Liver (tissue), 3 donors: ENCODE results near the gene ERC2.

ENCODE experiments used
- TAF1 ChIP-seq: conservative IDR thresholded peaks from 2 replicates; pipeline ENCODE4 v1.6.1; 2016; ENCODE audit warnings: antibody characterized with exemption, mild to moderate bottlenecking
- TF ChIP-seq, protein P1 (sequence below): fragments of 150-350 bp; IDR thresholded peaks from 2 replicates; pipeline ENCODE4 v1.5.1; 2017; ENCODE audit warnings: improper control_type of control experiment, low read depth, low read length; ENCODE audit not compliant: missing input control
- donor health status: healthy.
- donor health status: healthy.

DNA sequence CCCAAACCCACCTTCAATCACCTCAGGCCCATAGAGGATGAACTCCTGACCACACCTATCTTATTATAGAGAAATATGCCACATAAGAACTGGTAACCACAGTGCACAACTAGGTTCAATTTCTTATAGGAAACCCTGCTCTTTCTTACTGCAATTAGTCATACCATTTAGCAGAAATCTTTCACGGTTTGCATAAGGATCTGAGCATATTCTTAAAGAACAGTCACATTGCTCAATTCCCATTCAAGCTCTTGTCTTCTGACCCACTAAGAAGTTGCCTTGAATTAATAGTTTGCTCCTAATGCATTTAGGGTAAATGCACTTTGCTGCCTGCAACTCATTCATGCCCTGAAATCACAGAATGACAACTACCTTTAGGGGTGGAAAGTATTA, 9.2 kb downstream of the ERC2 start:
- no peak for TF ChIP-seq TAF1
- TF ChIP-seq, protein P1, sequence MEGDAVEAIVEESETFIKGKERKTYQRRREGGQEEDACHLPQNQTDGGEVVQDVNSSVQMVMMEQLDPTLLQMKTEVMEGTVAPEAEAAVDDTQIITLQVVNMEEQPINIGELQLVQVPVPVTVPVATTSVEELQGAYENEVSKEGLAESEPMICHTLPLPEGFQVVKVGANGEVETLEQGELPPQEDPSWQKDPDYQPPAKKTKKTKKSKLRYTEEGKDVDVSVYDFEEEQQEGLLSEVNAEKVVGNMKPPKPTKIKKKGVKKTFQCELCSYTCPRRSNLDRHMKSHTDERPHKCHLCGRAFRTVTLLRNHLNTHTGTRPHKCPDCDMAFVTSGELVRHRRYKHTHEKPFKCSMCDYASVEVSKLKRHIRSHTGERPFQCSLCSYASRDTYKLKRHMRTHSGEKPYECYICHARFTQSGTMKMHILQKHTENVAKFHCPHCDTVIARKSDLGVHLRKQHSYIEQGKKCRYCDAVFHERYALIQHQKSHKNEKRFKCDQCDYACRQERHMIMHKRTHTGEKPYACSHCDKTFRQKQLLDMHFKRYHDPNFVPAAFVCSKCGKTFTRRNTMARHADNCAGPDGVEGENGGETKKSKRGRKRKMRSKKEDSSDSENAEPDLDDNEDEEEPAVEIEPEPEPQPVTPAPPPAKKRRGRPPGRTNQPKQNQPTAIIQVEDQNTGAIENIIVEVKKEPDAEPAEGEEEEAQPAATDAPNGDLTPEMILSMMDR, result no peak
